Peyer's patch (tissue), 4 donors: ENCODE measurements around the gene FGF5. TPM values are rescaled to one million over a fixed set of nuclear protein-coding genes. Genes with fewer than 3 reads are reported as not detected.
A peak's percentile ranks its signal among the peaks of the same experiment; 100 is the strongest.

Experiments
- DNase-seq, 3 donors: peaks; one replicate each; pipeline ENCODE4 v3.0.0-alpha.2; 2017 to 2019
- H3K27ac ChIP-seq, 4 donors: fragments of 200-600 bp; sonication (generic); one replicate each; pipeline ENCODE4 v1.5.1; 2016 to 2019
- H3K27me3 ChIP-seq, 2 donors: fragments of 200-600 bp; sonication (generic); one replicate each; pipeline ENCODE4 v1.5.1; 2019
- H3K36me3 ChIP-seq, 3 donors: fragments of 200-600 bp; sonication (generic); one replicate each; pipeline ENCODE4 v1.5.1; 2016 to 2019
- H3K4me1 ChIP-seq, 4 donors: fragments of 200-600 bp; sonication (generic); one replicate each; pipeline ENCODE4 v1.5.1; 2016 to 2019
- H3K4me3 ChIP-seq, 4 donors: fragments of 200-600 bp; sonication (generic); 1 replicate in 3 of 4; 2 replicates in 1 of 4; pipeline ENCODE4 v1.5.1; 2016 to 2019; ENCODE audit warnings: mild to moderate bottlenecking in 1 of 4
- H3K9me3 ChIP-seq, 4 donors: fragments of 200-600 bp; sonication (generic); one replicate each; pipeline ENCODE4 v1.5.1; 2016 to 2019; ENCODE audit warnings: mild to moderate bottlenecking in 1 of 4
- POLR2A ChIP-seq, 2 donors: fragments of 450-650 bp; IDR thresholded peaks; one replicate each; pipeline ENCODE4 v1.5.1; 2017; ENCODE audit warnings: antibody characterized with exemption in 2 of 2, mild to moderate bottlenecking in 2 of 2, moderate library complexity in 2 of 2
- total RNA-seq, 4 donors: library from RNA; depleted of rRNA; stranded (reverse); fragments of >200 nt; gene quantifications; one replicate each; pipeline ENCODE4 v1.1.0, GENCODE V29; 2016
- TF ChIP-seq, protein P1 (sequence below), 6 experiments: fragments of 450-650 bp in 4 of 6; fragments of 200-600 bp in 2 of 6; sonication (generic) in 1 of 6; IDR thresholded peaks; one replicate each; pipeline ENCODE4 v1.5.1; 2017 to 2019; ENCODE audit warnings: antibody characterized with exemption in 6 of 6, mild to moderate bottlenecking in 3 of 6, moderate library complexity in 1 of 6

FGF5 gene
- total RNA-seq, 4 donors from 2014 or later, result not detected

DNA sequence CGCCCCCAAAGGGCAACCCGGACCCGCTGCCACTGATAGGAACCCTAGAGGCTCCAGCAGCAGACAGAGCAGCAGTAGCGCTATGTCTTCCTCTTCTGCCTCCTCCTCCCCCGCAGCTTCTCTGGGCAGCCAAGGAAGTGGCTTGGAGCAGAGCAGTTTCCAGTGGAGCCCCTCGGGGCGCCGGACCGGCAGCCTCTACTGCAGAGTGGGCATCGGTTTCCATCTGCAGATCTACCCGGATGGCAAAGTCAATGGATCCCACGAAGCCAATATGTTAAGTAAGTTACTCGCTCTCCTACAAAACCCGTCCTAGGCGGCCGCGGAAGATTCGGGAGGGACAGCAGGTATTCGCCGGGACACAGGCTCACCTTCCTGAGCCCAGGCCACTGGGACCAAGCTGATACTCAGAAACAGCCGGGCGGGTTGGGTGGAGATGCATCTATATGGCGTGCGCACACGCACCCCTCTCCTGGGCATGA is 477 bp downstream of the FGF5 start:
- peak overlapping the region in 1 of 4 donors; percentile 76 for H3K27ac ChIP-seq
- H3K36me3 ChIP-seq, result no peaks in the 10 kb centered on the region
- DNase-seq, result peak in 1 of 3 donors; percentile 46
- peaks cover 0 to 11% (median 0%) of the 10 kb centered on the region in 4 donors for H3K4me1 ChIP-seq
- peak overlapping the region; percentile 2 to 51 (median 28) for H3K4me3 ChIP-seq
- peaks cover 0 to 26% of the 10 kb centered on the region in 2 donors for H3K27me3 ChIP-seq
- no peak for TF ChIP-seq POLR2A (IDR thresholded peaks at IDR 0.05)
- TF ChIP-seq, protein P1, sequence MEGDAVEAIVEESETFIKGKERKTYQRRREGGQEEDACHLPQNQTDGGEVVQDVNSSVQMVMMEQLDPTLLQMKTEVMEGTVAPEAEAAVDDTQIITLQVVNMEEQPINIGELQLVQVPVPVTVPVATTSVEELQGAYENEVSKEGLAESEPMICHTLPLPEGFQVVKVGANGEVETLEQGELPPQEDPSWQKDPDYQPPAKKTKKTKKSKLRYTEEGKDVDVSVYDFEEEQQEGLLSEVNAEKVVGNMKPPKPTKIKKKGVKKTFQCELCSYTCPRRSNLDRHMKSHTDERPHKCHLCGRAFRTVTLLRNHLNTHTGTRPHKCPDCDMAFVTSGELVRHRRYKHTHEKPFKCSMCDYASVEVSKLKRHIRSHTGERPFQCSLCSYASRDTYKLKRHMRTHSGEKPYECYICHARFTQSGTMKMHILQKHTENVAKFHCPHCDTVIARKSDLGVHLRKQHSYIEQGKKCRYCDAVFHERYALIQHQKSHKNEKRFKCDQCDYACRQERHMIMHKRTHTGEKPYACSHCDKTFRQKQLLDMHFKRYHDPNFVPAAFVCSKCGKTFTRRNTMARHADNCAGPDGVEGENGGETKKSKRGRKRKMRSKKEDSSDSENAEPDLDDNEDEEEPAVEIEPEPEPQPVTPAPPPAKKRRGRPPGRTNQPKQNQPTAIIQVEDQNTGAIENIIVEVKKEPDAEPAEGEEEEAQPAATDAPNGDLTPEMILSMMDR (IDR thresholded peaks at IDR 0.05), result no peak
- H3K9me3 ChIP-seq, result no peaks in the 10 kb centered on the region

DNA sequence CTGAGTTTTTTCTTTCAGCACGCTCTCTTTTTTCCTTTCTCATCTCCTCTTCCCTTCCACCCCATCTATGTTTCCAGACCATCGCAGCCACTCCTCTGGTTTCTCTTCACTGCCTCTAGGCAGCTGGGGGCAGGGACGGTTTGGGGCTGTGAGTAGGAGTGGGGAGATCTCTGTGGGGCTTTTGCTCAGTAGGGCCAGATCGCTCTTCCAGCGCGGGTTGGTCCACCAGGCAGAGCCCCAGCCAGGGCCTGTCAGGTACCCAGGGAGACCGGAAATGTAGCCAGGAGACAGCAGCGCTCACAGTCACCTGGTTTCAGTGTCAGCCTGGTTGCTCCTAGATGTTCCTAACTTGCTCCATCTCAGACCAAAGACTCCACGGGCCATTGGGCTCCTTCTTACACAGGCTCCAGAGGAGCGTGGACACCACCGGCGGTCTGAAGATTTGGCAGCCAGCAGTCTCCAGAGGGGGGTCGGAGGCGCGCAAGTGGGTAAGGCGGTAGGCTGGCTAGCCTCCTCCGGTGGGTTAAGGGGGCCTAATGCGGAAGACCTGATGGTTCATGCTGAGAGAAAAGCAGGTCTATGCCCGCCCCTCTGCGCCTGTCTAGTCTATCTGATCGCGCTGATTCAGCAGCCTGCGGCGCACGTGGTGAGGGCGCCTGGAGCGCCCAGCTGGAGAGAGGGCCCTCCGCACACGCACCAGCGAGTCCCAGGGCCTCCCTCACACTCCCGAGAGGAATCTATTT is 1.8 kb downstream of the FGF5 start:
- Histone ChIP-seq H3K4me1 (peaks cover 0 to 11% (median 0%) of the 10 kb centered on the region in 4 donors), H3K27ac (no peak overlapping the region), H3K36me3 (no peaks in the 10 kb centered on the region), H3K9me3 (no peaks in the 10 kb centered on the region), H3K27me3 (peaks cover 0 to 26% of the 10 kb centered on the region in 2 donors), H3K4me3 (peak overlapping the region in 1 of 4 donors; percentile 12)
- TF ChIP-seq, protein P1 (IDR thresholded peaks at IDR 0.05), result no peak
- no peak for DNase-seq

DNA sequence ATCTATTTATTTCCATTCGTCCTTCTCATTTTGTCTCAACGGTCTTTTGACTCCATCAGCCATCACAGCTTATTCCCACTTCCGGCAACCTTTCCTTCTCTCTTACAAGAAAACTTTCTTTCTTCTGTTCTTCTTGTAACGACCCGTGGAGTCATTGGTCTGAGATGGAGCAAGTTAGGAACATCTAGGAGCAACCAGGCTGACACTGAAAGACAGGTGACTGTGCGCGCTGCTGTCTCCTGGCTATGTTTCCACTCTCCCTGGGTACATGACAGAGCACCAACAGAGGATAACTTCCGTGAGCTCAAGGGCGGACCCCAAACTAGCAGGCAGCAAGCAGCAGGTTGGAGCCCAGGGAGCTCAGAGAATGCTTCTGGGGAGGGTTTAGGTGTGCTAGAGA is 2.5 kb downstream of the FGF5 start:
- Histone ChIP-seq H3K27me3 (peaks cover 0 to 25% of the 10 kb centered on the region in 2 donors), H3K4me1 (peaks cover 0 to 11% (median 0%) of the 10 kb centered on the region in 4 donors), H3K27ac (no peak overlapping the region), H3K4me3 (peak overlapping the region in 1 of 4 donors; percentile 12), H3K36me3 (no peaks in the 10 kb centered on the region), H3K9me3 (no peaks in the 10 kb centered on the region)
- no peak for DNase-seq
- TF ChIP-seq, protein P1 (IDR thresholded peaks at IDR 0.05), result no peak
- TF ChIP-seq POLR2A (IDR thresholded peaks at IDR 0.05), result no peak

DNA sequence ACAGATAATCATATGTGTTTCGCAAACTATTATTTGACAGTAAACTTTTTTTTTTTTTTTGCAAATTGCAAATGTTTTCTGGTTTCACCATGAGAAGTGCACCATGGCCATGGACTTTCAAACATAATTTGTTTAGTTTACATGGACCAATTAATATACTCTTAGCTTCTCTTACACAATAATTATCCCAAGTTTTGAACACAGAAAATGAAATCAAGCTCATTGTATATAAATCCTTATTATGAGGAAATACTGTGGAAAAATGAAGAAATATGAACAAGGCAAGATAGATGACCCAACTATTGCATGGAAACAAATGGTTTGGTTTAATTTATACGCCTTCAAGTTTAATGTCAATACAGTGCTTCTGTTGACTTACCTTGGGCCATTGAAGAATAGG is 3.9 kb downstream of the FGF5 start:
- H3K9me3 ChIP-seq, result no peaks in the 10 kb centered on the region
- DNase-seq, result no peak
- peaks cover 0 to 11% (median 0%) of the 10 kb centered on the region in 4 donors for H3K4me1 ChIP-seq
- H3K4me3 ChIP-seq, result no peak overlapping the region
- no peak overlapping the region for H3K27ac ChIP-seq
- peaks cover 0 to 12% of the 10 kb centered on the region in 2 donors for H3K27me3 ChIP-seq
- H3K36me3 ChIP-seq, result no peaks in the 10 kb centered on the region
- TF ChIP-seq, protein P1 (IDR thresholded peaks at IDR 0.05), result no peak
- no peak for TF ChIP-seq POLR2A (IDR thresholded peaks at IDR 0.05)

DNA sequence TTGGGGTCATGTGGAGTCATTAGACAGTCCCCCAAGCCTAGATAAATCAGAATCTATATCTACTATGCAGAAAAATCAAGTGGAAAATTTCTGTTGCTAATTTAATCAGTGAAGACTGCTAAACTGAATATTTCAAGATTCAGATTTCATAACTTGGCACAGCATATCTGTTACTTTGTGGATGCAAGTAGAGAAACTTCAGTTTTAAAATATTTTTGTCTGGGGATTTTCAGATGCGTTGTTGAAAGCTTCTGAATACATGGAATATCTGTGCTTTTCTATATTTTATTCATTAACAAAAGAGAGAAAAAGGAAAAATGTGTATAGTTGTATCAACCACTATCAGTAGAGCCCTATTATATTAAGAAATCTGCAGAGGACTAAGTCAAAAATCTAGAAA is 4.4 kb downstream of the FGF5 start:
- DNase-seq, result no peak
- peaks cover 0 to 9% of the 10 kb centered on the region in 2 donors for H3K27me3 ChIP-seq
- TF ChIP-seq, protein P1 (IDR thresholded peaks at IDR 0.05), result no peak
- no peak for TF ChIP-seq POLR2A (IDR thresholded peaks at IDR 0.05)

More for the DNA sequence above, 4.4 kb downstream of the FGF5 start:
- no peaks in the 10 kb centered on the region for H3K36me3 ChIP-seq
- no peak overlapping the region for H3K4me3 ChIP-seq
- no peak overlapping the region for H3K27ac ChIP-seq
- H3K9me3 ChIP-seq, result no peaks in the 10 kb centered on the region
- H3K4me1 ChIP-seq, result peaks cover 0 to 6% (median 0%) of the 10 kb centered on the region in 4 donors
